ENCODE results near the gene EEA1.

- TF ChIP-seq CTCF (conservative IDR thresholded peaks at IDR 0.05; ENCODE audit: low read depth, low read length) (no peak), EZH2phosphoT487 (IDR thresholded peaks at IDR 0.05; ENCODE audit: borderline replicate concordance, low read length) (no peak)
These were observed 1.4 kb downstream of the EEA1 start for GRCh38 chr12:92927436-92928281.

All from PC-3 (cell line).